Psoas muscle (tissue), 8 donors: ENCODE data around the gene MAP4K4. TPM values are rescaled to one million over a fixed set of nuclear protein-coding genes. Genes with fewer than 3 reads are reported as not detected.

ENCODE experiments used
- ATAC-seq, 4 donors: fragments of 200-7000 bp; cut with Tn5 transposase; one replicate each; pipeline ENCODE4 v1.9.1; 2020; ENCODE audit warnings: moderate library complexity in 3 of 4, mild to moderate bottlenecking in 2 of 4
- DNase-seq, 2 donors: peaks; one replicate each; pipeline ENCODE4 v3.0.0-alpha.2; 2020
- H3K27ac ChIP-seq: fragments of 200-600 bp; one replicate; pipeline ENCODE4 v1.8.0; 2022
- H3K27me3 ChIP-seq, 3 donors: fragments of 200-600 bp in 1 of 3; one replicate each; pipeline versions ENCODE4 v1.6.1 to v1.8.0; 2013 to 2022; ENCODE audit warnings: low read length in 2 of 3, mild to moderate bottlenecking in 2 of 3, moderate library complexity in 1 of 3; ENCODE audit not compliant: insufficient read depth in 3 of 3
- H3K36me3 ChIP-seq, 2 donors: fragments of 200-600 bp in 1 of 2; one replicate each; pipeline versions ENCODE4 v1.6.1 to v1.8.0; 2013 to 2022; ENCODE audit warnings: low read depth in 1 of 2, mild to moderate bottlenecking in 1 of 2, moderate library complexity in 1 of 2; ENCODE audit not compliant: insufficient read depth in 1 of 2
- H3K4me1 ChIP-seq: fragments of 200-600 bp; one replicate; pipeline ENCODE4 v1.8.0; 2022
- H3K4me3 ChIP-seq: fragments of 200-600 bp; one replicate; pipeline ENCODE4 v1.8.0; 2022; ENCODE audit warnings: mild to moderate bottlenecking
- H3K9me3 ChIP-seq: fragments of 200-600 bp; one replicate; pipeline ENCODE4 v1.8.0; 2022
- WGBS, 3 donors: extraction: QIAGEN DNeasy Blood & Tissue Kit; methylation state at CpG; one replicate each; pipeline versions ENCODE4 v1.1.6 to v1.1.7; 2013; 5-methylcytosine and 5-hydroxymethylcytosine counted together
- intact Hi-C, 2 donors: fragments of 100-400 bp; cut with DNase I; formaldehyde crosslinking; loops; one replicate each; pipeline versions ENCODE4 v1.11.0 to v1.14.2; 2022
- polyA plus RNA-seq, 3 donors: library from polyadenylated mRNA; stranded (reverse); fragments of 200-250 nt; gene quantifications; one replicate each; pipeline ENCODE4 v1.2.3, GENCODE V29; 2013
- total RNA-seq, 4 donors: library from RNA; stranded (reverse); fragmentation: NEBNext Ultra II Directional in 2 of 4; extraction: Animal tissue kit (Norgen Biotek cat#: 25700) in 2 of 4; gene quantifications; one replicate each; pipeline versions ENCODE4 v1.2.1 to v1.2.4, GENCODE V29; 2021 to 2023
- TF ChIP-seq, protein P1 (sequence below): fragments of 200-600 bp; IDR thresholded peaks from one replicate; pipeline ENCODE4 v1.8.0; 2022; ENCODE audit warnings: antibody characterized with exemption
- donor health status: healthy with polysubstance abuse.
- donor health status: DM: no; HTN: no; CAD: no; lungs with moderate emphysema.
- donor health status: Bipolar disorder and iron deficiency.
- donor health status: healthy.
- donor health status: DM: yes; HTN: yes; CAD: no.
- donor health status: DM: no; HTN: no; CAD: no.
- donor health status: DM: no; HTN: no; CAD: no.
- donor health status: DM: yes; HTN: yes; CAD: no.

The MAP4K4 gene
- total and polyA plus RNA-seq, 7 donors = 20.1 to 99.9 (median 80.4) TPM

GRCh38 chr2:101882769-101883307 is 185.3 kb downstream of the MAP4K4 start:
- Histone ChIP-seq H3K9me3 (no peaks in the 10 kb centered on the region), H3K36me3 (peaks cover 11 to 64% of the 10 kb centered on the region in 2 donors), H3K4me1 (peaks cover 6% of the 10 kb centered on the region), H3K27ac (no peak overlapping the region), H3K27me3 (no peaks in the 10 kb centered on the region), H3K4me3 (no peak overlapping the region)
- TF ChIP-seq, protein P1, sequence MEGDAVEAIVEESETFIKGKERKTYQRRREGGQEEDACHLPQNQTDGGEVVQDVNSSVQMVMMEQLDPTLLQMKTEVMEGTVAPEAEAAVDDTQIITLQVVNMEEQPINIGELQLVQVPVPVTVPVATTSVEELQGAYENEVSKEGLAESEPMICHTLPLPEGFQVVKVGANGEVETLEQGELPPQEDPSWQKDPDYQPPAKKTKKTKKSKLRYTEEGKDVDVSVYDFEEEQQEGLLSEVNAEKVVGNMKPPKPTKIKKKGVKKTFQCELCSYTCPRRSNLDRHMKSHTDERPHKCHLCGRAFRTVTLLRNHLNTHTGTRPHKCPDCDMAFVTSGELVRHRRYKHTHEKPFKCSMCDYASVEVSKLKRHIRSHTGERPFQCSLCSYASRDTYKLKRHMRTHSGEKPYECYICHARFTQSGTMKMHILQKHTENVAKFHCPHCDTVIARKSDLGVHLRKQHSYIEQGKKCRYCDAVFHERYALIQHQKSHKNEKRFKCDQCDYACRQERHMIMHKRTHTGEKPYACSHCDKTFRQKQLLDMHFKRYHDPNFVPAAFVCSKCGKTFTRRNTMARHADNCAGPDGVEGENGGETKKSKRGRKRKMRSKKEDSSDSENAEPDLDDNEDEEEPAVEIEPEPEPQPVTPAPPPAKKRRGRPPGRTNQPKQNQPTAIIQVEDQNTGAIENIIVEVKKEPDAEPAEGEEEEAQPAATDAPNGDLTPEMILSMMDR = no peak
- 91 to 97% (median 96%) methylated on average over 4 of the region's 4 CpGs for WGBS, 3 donors
- ATAC-seq (no peak), DNase-seq (no peak)
- intact Hi-C loops = loop anchor here in 1 of 2 donors (10.0 kb wide), 1 partner anchor 292 kb away; no protein-coding TSS in a partner anchor

- Histone ChIP-seq H3K9me3 (no peaks in the 10 kb centered on the region), H3K27ac (no peak overlapping the region), H3K4me1 (peaks cover 6% of the 10 kb centered on the region), H3K36me3 (peaks cover 11 to 63% of the 10 kb centered on the region in 2 donors), H3K27me3 (no peaks in the 10 kb centered on the region), H3K4me3 (no peak overlapping the region)
- no peak for DNase-seq
- intact Hi-C loops = loop anchor here in 1 of 2 donors (10.0 kb wide), 1 partner anchor 291 kb away; no protein-coding TSS in a partner anchor
- 43 to 52% (median 47%) methylated on average over 3 of the region's 3 CpGs for WGBS, 3 donors
- TF ChIP-seq, protein P1 = peak; percentile 56
- ATAC-seq = peak; percentile 52 to 85 (median 80)
Measured at GRCh38 chr2:101883860-101884259, 186.4 kb downstream of the MAP4K4 start.

DNA sequence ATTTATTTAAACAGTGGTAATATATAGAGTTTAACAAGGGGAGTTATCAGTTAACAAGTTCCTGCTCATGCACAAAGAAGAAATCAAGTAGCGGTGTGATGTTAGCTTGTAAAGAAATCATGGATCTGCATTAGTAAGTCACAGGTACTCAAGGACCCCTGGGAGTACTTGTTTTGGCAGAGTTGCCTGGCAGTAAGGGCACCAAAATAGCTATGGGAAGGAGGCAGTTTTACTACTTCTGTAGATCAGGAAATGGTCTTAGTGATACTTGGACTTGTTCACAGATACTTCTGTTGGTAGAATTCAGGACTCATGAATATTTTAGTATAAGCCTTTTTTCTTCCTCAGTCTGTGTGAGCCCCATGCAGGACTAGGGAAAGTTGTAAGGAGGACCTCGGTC is 186.9 kb downstream of the MAP4K4 start:
- TF ChIP-seq, protein P1 = no peak
- H3K36me3 ChIP-seq = peaks cover 16 to 63% of the 10 kb centered on the region in 2 donors
- 79 to 85% (median 79%) methylated on average over 2 of the region's 2 CpGs for WGBS, 3 donors
- ATAC-seq (no peak), DNase-seq (no peak)
- H3K4me3 ChIP-seq = no peak overlapping the region
- no peaks in the 10 kb centered on the region for H3K27me3 ChIP-seq
- peaks cover 6% of the 10 kb centered on the region for H3K4me1 ChIP-seq
- intact Hi-C loops = loop anchor here in 1 of 2 donors (10.0 kb wide), 1 partner anchor 290 kb away; no protein-coding TSS in a partner anchor
- no peaks in the 10 kb centered on the region for H3K9me3 ChIP-seq
- H3K27ac ChIP-seq = no peak overlapping the region

GRCh38 chr2:101887328-101887727 is 189.8 kb downstream of the MAP4K4 start:
- Histone ChIP-seq H3K4me1 (no peaks in the 10 kb centered on the region), H3K27me3 (no peaks in the 10 kb centered on the region), H3K4me3 (no peak overlapping the region), H3K27ac (no peak overlapping the region), H3K9me3 (no peaks in the 10 kb centered on the region), H3K36me3 (peaks cover 20 to 81% of the 10 kb centered on the region in 2 donors)
- TF ChIP-seq, protein P1 = no peak
- WGBS, 3 donors = 94 to 97% (median 97%) methylated on average over 2 of the region's 2 CpGs
- DNase-seq (no peak), ATAC-seq (no peak)
- intact Hi-C loops = loop anchor here in 1 of 2 donors (10.0 kb wide), 1 partner anchor 287 kb away; no protein-coding TSS in a partner anchor
